ENCODE data around the gene CHRNG. TPM values are rescaled to one million over a fixed set of nuclear protein-coding genes. Genes with fewer than 3 reads are reported as not detected.

Gene CHRNG
- polyA plus RNA-seq, 1 experiment, result not detected

DNA sequence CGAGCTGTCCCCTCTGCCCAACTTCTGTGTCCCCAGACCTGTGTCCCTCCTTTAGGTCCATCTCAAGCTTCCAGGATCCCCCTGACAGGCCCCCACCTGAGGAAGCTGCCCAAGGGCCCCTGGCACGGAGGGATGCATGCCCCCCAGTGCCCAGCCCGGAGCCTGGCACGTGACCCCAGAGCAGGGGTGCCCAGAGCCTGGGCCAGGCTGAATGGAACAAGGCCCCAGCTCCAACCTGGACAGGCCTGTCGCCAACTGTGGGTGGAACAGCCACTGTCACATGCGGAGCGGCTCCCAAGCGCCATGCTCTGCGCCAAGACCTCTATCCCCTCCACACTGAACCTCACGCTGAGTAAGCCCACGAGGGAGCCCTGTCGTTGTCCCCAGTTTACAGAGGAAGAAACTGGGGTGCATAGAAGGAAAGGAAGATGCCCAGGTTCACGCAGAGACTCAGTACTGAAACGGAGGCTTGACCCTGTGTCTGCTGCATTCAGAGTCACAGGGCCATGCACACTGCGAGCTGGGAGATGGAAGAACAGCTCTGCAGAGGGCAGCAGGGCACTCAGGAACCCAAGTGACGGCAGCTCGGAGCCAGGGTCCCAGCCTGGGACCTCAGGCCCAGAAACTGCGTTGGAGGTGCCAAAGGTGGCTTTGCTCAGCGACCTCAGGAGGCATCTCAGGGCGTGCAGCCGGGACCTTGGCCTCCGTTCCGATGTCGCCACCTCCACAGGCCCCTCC, 46.4 kb upstream of the CHRNG start:
- H3K27me3 ChIP-seq (ENCODE audit: control insufficient read depth, insufficient read depth, low read length), result peaks cover 11% of the 10 kb centered on the region
- no peak for DNase-seq (ENCODE audit: low read depth)
- no peak overlapping the region for H3K4me3 ChIP-seq (ENCODE audit: low read depth, low read length)
- ChIA-PET CTCF (no interaction called here), POLR2A (no interaction called here)
- TF ChIP-seq, protein P1, sequence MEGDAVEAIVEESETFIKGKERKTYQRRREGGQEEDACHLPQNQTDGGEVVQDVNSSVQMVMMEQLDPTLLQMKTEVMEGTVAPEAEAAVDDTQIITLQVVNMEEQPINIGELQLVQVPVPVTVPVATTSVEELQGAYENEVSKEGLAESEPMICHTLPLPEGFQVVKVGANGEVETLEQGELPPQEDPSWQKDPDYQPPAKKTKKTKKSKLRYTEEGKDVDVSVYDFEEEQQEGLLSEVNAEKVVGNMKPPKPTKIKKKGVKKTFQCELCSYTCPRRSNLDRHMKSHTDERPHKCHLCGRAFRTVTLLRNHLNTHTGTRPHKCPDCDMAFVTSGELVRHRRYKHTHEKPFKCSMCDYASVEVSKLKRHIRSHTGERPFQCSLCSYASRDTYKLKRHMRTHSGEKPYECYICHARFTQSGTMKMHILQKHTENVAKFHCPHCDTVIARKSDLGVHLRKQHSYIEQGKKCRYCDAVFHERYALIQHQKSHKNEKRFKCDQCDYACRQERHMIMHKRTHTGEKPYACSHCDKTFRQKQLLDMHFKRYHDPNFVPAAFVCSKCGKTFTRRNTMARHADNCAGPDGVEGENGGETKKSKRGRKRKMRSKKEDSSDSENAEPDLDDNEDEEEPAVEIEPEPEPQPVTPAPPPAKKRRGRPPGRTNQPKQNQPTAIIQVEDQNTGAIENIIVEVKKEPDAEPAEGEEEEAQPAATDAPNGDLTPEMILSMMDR (IDR thresholded peaks at IDR 0.05; ENCODE audit: insufficient read depth, low read depth, low read length), result no peak
- H3K36me3 ChIP-seq (ENCODE audit: control insufficient read depth, insufficient read depth, low read length), result no peaks in the 10 kb centered on the region

DNA sequence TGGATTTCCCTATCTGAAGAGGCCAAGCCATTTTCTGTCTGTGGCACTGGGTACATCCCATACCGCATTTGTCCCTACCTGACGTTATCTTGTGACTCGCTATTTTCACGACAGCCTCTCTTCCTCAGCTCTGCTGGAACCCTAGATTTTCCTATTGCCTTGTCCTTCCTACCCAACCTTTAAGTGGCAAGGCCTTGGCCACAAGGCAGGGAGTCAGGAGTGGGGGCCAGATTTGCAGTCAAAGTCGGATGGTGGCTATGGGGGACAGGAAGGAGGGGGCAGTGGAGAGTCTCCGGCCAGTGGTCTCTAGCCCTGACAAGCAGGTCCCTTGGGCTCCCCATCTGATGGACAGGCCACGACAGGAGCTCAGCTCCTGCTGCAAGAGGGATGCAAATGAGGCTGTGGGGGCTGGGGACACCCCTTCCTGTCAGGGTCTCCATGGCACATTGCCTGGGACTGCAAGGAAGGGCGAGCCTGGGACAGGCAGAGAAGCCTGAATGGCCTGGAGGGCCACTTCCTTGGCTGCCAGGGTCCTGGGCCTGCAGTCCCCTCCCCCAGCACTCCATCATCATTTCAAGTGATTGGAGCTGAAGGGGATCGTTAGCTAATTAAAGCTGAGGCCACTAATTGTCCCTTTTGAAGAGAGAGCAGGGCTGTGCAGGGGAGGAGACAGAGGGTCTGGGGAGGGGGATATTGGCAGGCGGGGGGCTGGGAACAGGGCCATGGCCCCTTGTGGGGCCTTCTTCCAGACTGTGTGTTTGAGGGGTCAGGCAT, 45.6 kb upstream of the CHRNG start:
- no peak for DNase-seq (ENCODE audit: low read depth)
- no peak overlapping the region for H3K4me3 ChIP-seq (ENCODE audit: low read depth, low read length)
- H3K27me3 ChIP-seq (ENCODE audit: control insufficient read depth, insufficient read depth, low read length), result peaks cover 7% of the 10 kb centered on the region
- ChIA-PET POLR2A (no interaction called here), CTCF (no interaction called here)
- H3K36me3 ChIP-seq (ENCODE audit: control insufficient read depth, insufficient read depth, low read length), result no peaks in the 10 kb centered on the region
- TF ChIP-seq, protein P1 (IDR thresholded peaks at IDR 0.05; ENCODE audit: insufficient read depth, low read depth, low read length), result no peak

DNA sequence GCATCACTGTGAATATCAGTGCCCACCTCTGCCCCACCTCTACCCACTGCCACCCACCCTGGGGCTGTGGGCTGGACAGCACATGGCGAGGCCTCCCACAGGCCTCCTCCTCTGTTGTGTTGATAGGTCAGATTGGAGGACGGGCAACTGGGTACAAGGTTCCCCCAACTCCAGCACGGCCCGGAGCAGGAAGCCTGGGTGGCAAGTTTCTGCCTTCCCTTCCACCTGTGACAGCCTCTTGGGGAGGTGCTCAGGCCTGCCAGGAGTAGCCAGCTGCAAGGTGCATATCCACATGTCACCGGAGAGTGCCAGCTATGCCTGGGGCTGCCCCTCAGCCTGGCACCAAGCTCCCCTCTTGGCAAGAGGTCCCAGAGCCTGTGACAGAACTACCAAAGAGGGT, 45.0 kb upstream of the CHRNG start:
- ChIA-PET CTCF (no interaction called here), POLR2A (no interaction called here)
- Histone ChIP-seq H3K4me3 (ENCODE audit: low read depth, low read length) (no peak overlapping the region), H3K36me3 (ENCODE audit: control insufficient read depth, insufficient read depth, low read length) (no peaks in the 10 kb centered on the region), H3K27me3 (ENCODE audit: control insufficient read depth, insufficient read depth, low read length) (peaks cover 7% of the 10 kb centered on the region)
- TF ChIP-seq, protein P1 (IDR thresholded peaks at IDR 0.05; ENCODE audit: insufficient read depth, low read depth, low read length), result no peak
- DNase-seq (ENCODE audit: low read depth), result no peak

DNA sequence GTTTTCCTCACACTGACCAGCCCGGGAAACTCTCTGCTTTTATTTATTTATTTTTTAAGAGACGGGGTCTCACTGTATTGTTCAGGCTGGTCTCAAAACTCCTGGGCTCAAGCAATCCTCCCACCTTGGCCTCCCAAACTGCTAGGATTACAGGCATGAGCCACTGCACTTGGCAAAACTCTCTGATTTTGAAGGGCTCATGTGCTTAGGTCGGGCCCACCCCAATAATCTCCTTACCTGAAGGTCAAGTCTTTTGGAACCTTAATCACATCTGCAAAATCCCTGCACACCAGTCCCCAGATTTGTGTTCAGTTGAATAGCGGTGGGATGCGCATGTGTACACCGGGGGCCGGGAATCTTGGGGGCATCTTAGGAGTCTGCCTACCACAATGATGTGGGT, 44.2 kb upstream of the CHRNG start:
- DNase-seq (ENCODE audit: low read depth), result no peak
- POLR2A ChIA-PET, result no interaction called here
- TF ChIP-seq, protein P1 (IDR thresholded peaks at IDR 0.05; ENCODE audit: insufficient read depth, low read depth, low read length), result no peak
- CTCF ChIA-PET, result no interaction called here
- H3K27me3 ChIP-seq (ENCODE audit: control insufficient read depth, insufficient read depth, low read length), result peaks cover 7% of the 10 kb centered on the region
- no peaks in the 10 kb centered on the region for H3K36me3 ChIP-seq (ENCODE audit: control insufficient read depth, insufficient read depth, low read length)
- H3K4me3 ChIP-seq (ENCODE audit: low read depth, low read length), result no peak overlapping the region

DNA sequence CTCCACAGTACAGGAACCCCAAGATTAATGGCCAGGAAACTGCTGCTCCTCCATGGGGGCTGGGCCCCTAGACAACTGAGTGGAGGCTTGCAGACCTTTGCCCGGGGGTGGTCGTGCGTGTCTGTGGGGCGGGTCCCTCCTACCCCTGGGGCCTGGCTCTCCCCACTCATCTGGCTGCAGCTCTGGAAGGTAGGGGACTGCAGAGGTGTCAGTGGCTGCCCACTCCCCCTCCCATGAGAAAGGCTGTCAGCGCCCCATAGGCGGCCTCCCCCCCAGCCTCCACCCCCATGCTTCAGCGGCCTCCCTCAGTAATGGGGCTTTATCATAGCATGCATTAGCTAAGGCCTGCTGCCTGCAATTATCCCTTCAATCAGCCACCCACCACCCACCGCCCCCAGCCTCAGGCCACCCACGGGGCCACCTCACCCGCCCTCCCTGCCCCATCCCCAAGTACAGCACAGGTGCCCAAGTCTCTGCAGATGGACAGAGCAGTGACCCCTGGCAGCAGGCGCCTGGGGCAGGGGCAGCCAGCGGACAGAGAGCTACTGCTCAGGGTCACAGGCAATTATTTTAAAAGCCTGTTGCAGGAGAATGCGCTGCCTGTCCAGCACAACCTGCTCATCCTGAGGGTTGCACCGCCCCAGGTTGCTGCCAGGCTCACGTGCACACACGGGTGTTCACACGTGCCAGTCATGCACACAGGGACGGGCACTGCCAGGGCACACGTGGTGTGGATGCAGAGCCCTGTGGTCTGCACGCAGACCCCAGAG, 42.8 kb upstream of the CHRNG start:
- ChIA-PET POLR2A (no interaction called here), CTCF (no interaction called here)
- Histone ChIP-seq H3K27me3 (ENCODE audit: control insufficient read depth, insufficient read depth, low read length) (peaks cover 7% of the 10 kb centered on the region), H3K4me3 (ENCODE audit: low read depth, low read length) (no peak overlapping the region), H3K36me3 (ENCODE audit: control insufficient read depth, insufficient read depth, low read length) (no peaks in the 10 kb centered on the region)
- DNase-seq (ENCODE audit: low read depth), result no peak
- TF ChIP-seq, protein P1 (IDR thresholded peaks at IDR 0.05; ENCODE audit: insufficient read depth, low read depth, low read length), result no peak

All from BJ (cell line).